Hepatocyte (in vitro differentiated cells): ENCODE data around the gene KIAA1958.

Experiments used
- CTCF ChIP-seq: fragments of 200-600 bp; sonication (generic); IDR thresholded peaks from 2 replicates; pipeline ENCODE4 v1.5.1; 2016; ENCODE audit warnings: antibody characterized with exemption, mild to moderate bottlenecking; ENCODE audit not compliant: poor library complexity
- EZH2phosphoT487 ChIP-seq: fragments of 200-600 bp; sonication (generic); IDR thresholded peaks from one replicate; pipeline ENCODE4 v1.6.1; 2018; ENCODE audit warnings: antibody characterized with exemption, mild to moderate bottlenecking, low read depth, moderate library complexity; ENCODE audit not compliant: unreplicated experiment, severe bottlenecking

GRCh38 chr9:112624711-112625707, 138.4 kb downstream of the KIAA1958 start:
- TF ChIP-seq EZH2phosphoT487 (no peak), CTCF (no peak)
